Heart left ventricle (tissue), 16 donors: Measurements from ENCODE around the gene FTO. TPM values are rescaled to one million over a fixed set of nuclear protein-coding genes. Genes with fewer than 3 reads are reported as not detected.

Experiments
- ATAC-seq, 4 donors: fragments of 200-7000 bp; cut with Tn5 transposase; one replicate each; pipeline ENCODE4 v1.9.1; 2020 to 2022; ENCODE audit warnings: moderate library complexity in 4 of 4, mild to moderate bottlenecking in 3 of 4, moderate number of reproducible peaks in 1 of 4
- DNase-seq, 5 donors: peaks; one replicate each; pipeline ENCODE4 v3.0.0-alpha.2; 2020
- H3K27ac ChIP-seq, 12 donors: fragments of 200-600 bp; sonication (generic) in 4 of 12; one replicate each; pipeline versions ENCODE4 v1.5.0 to v1.8.0; 2016 to 2022; ENCODE audit warnings: mild to moderate bottlenecking in 2 of 12
- H3K27me3 ChIP-seq, 9 donors: fragments of 200-600 bp; sonication (generic) in 2 of 9; one replicate each; pipeline versions ENCODE4 v1.5.1 to v1.8.0; 2016 to 2022; ENCODE audit warnings: mild to moderate bottlenecking in 3 of 9
- H3K36me3 ChIP-seq, 9 donors: fragments of 200-600 bp; sonication (generic) in 2 of 9; one replicate each; pipeline versions ENCODE4 v1.5.0 to v1.8.0; 2018 to 2022; ENCODE audit warnings: mild to moderate bottlenecking in 2 of 9
- H3K4me1 ChIP-seq, 12 donors: fragments of 200-600 bp; sonication (generic) in 4 of 12; one replicate each; pipeline versions ENCODE4 v1.5.0 to v1.8.0; 2016 to 2022; ENCODE audit warnings: mild to moderate bottlenecking in 3 of 12
- H3K4me3 ChIP-seq, 12 donors: fragments of 200-600 bp; sonication (generic) in 4 of 12; one replicate each; pipeline versions ENCODE4 v1.5.0 to v1.8.0; 2017 to 2022; ENCODE audit warnings: mild to moderate bottlenecking in 9 of 12, moderate library complexity in 4 of 12
- H3K9me3 ChIP-seq, 12 donors: fragments of 200-600 bp; sonication (generic) in 4 of 12; one replicate each; pipeline versions ENCODE4 v1.5.0 to v1.8.0; 2016 to 2022; ENCODE audit warnings: mild to moderate bottlenecking in 1 of 12
- CTCF ChIP-seq, 12 donors: fragments of 200-600 bp; sonication (generic) in 4 of 12; IDR thresholded peaks; one replicate each; pipeline versions ENCODE4 v1.5.0 to v1.8.0; 2018 to 2022; ENCODE audit warnings: antibody characterized with exemption in 12 of 12, mild to moderate bottlenecking in 5 of 12
- POLR2A ChIP-seq, 2 donors: fragments of 450-650 bp; IDR thresholded peaks; one replicate each; pipeline ENCODE4 v1.6.1; 2017; ENCODE audit warnings: antibody characterized with exemption in 2 of 2, mild to moderate bottlenecking in 2 of 2, moderate library complexity in 2 of 2
- WGBS, 4 donors: extraction: QIAGEN DNeasy Blood & Tissue Kit in 2 of 4; methylation state at CpG; one replicate each; pipeline versions ENCODE4 v1.1.5 to v1.1.7; 2013 to 2018; 5-methylcytosine and 5-hydroxymethylcytosine counted together
- intact Hi-C, 10 donors: fragments of 100-400 bp; cut with DNase I; formaldehyde crosslinking; loops; one replicate each; pipeline versions ENCODE4 v1.11.1 to v1.14.2; 2022
- polyA plus RNA-seq, 2 donors: library from polyadenylated mRNA; stranded (reverse); fragments of 200-250 nt; gene quantifications; one replicate each; pipeline ENCODE4 v1.2.3, GENCODE V29; 2013
- total RNA-seq, 9 donors: library from RNA; depleted of rRNA in 2 of 9; stranded (reverse); fragments of >200 nt in 2 of 9; fragmentation: NEBNext Ultra II Directional in 3 of 9; extraction: Animal tissue kit (Norgen Biotek cat#: 25700) in 3 of 9; gene quantifications; one replicate each; pipeline versions ENCODE4 v1.1.0 to v1.2.4, GENCODE V29; 2016 to 2023
- donor health status: ischemic (EF 13 %, LVEDD 7.1; RV severe dilation, severe dysfunction).
- donor health status: healthy with polysubstance abuse.
- donor health status: DM: no; HTN: yes; CAD: no.
- donor health status: DM: no; HTN: no; CAD: no.
- donor health status: ischemic (EF 25% LVEDD 6.9; RV normal size, moderate dysfunction).
- donor health status: ischemic (EF 25% LVEDD 5.7; RV mildly dilated, moderate dysfunction).
- donor health status: healthy.
- donor health status: DM: yes; HTN: yes; CAD: no.
- donor health status: ischemic (EF 35%, LVEDD 5.7; RV mildly dilated, moderate dysfunction).
- donor health status: nonischemic (EF 11% LVEDD 7.7; RV severe dilation, severe dysfunction).
- donor health status: DM: yes; HTN: yes; CAD: no.
- donor health status: PGD.
- donor health status: ischemic (EF 29% LVEDD 5.4; RV normal size, mild dysfunction).
- donor health status: nonischemic (EF 23%, LVEDD 6.1; RV moderate dilation, normal function).

The FTO gene
- total and polyA plus RNA-seq, 11 donors = 11.8 to 105 (median 86.8) TPM

DNA sequence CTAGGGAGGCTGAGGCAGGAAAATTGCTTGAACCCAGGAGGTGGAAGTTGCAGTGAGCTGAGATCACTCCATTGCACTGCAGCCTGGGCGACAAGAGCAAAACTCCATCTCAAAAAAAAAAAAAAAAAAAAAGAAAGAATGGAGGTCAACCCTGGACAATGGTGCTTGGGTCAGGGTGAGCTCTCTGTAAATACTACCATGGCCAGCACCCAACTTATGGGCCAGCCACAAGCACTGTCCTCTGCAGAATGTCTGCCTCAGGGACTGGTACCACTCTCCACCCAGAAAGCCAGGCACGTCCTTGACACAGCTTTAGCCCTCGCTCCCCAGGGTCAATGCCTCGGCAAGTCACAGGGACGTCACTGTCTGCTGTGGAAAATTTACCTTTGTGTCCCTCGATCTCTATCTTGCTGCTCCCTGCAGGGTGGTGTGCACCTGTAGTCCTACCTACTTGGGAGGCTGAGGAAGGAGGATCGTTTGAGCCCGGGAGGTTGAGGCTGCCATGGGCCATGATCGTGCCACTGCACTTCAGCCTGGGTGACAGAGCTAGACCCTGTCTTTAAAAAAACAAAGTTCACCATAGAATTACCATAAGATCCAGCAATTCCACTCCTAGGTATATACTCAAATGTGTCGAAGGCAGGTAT is 459.4 kb downstream of the FTO start:
- intact Hi-C loops = no loop called here
- 88 to 91% (median 90%) methylated on average over 9 to 10 of the region's 10 CpGs for WGBS, 4 donors
- ATAC-seq (no peak), DNase-seq (no peak)
- Histone ChIP-seq H3K4me1 (no peaks in the 10 kb centered on the region), H3K9me3 (no peaks in the 10 kb centered on the region), H3K27ac (no peak overlapping the region), H3K4me3 (no peak overlapping the region), H3K27me3 (no peaks in the 10 kb centered on the region), H3K36me3 (no peaks in the 10 kb centered on the region)
- no peak for TF ChIP-seq POLR2A (IDR thresholded peaks at IDR 0.05)
- no peak for TF ChIP-seq CTCF (IDR thresholded peaks at IDR 0.05)

DNA sequence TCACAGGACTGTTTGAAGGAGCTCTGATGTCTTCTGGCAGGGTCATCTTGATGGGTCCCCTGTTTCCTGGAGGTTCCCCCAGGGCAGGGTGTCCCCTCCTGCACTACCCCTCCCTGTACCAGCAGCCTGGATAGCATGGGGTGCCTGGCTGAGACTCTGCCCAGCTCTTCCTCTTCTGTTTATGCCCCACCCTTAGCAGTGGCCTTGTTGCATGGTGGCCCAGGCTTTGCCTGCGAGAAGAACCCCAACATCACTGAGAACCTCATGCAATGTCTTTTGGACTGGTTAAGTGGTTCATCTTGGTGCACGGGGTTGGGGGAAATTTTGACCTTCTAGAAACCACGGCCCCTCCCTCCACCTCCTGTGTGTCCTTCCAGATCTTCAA is 460.8 kb downstream of the FTO start:
- intact Hi-C loops = no loop called here
- DNase-seq (no peak), ATAC-seq (no peak)
- no peak for TF ChIP-seq CTCF (IDR thresholded peaks at IDR 0.05)
- no peak for TF ChIP-seq POLR2A (IDR thresholded peaks at IDR 0.05)
- Histone ChIP-seq H3K27ac (no peak overlapping the region), H3K36me3 (no peaks in the 10 kb centered on the region), H3K4me1 (no peaks in the 10 kb centered on the region), H3K9me3 (no peaks in the 10 kb centered on the region), H3K27me3 (no peaks in the 10 kb centered on the region), H3K4me3 (no peak overlapping the region)
- WGBS, 4 donors = 90 to 93% (median 91%) methylated on average over 3 of the region's 3 CpGs

GRCh38 chr16:54165174-54165911 is 461.4 kb downstream of the FTO start:
- Histone ChIP-seq H3K36me3 (no peaks in the 10 kb centered on the region), H3K9me3 (no peaks in the 10 kb centered on the region), H3K27ac (no peak overlapping the region), H3K4me1 (no peaks in the 10 kb centered on the region), H3K4me3 (no peak overlapping the region), H3K27me3 (no peaks in the 10 kb centered on the region)
- WGBS, 4 donors = 77 to 89% (median 82%) methylated on average over 11 to 12 of the region's 12 CpGs
- DNase-seq (no peak), ATAC-seq (no peak)
- no peak for TF ChIP-seq POLR2A (IDR thresholded peaks at IDR 0.05)
- TF ChIP-seq CTCF (IDR thresholded peaks at IDR 0.05) = no peak
- intact Hi-C loops = no loop called here

- no peak overlapping the region for H3K4me3 ChIP-seq
- DNase-seq = no peak
- H3K9me3 ChIP-seq = no peaks in the 10 kb centered on the region
- no peaks in the 10 kb centered on the region for H3K4me1 ChIP-seq
- ATAC-seq = no peak
- H3K36me3 ChIP-seq = no peaks in the 10 kb centered on the region
- intact Hi-C loops = no loop called here
- TF ChIP-seq POLR2A (IDR thresholded peaks at IDR 0.05) = no peak
- TF ChIP-seq CTCF (IDR thresholded peaks at IDR 0.05) = no peak
- no peaks in the 10 kb centered on the region for H3K27me3 ChIP-seq
- 66 to 80% (median 71%) methylated on average over 8 of the region's 8 CpGs for WGBS, 4 donors
- H3K27ac ChIP-seq = no peak overlapping the region
Measured at GRCh38 chr16:54165912-54166865, 462.2 kb downstream of the FTO start.
